Measurements from ENCODE around the gene TPP2. TPM values are rescaled to one million over a fixed set of nuclear protein-coding genes. Genes with fewer than 3 reads are reported as not detected.

The TPP2 gene
- total and polyA plus RNA-seq, 9 of the 15 experiments (the other 6 are each of a cell fraction or from before 2014, with no cell fraction given): 18.8 to 87.7 (median 55.9) TPM

GRCh38 chr13:102608974-102609373, 12.2 kb downstream of the TPP2 start (continued):
- TF ChIP-seq PRDM10 (IDR thresholded peaks at IDR 0.05; ENCODE audit: partially characterized antibody) (no peak), SP1 (CRISPR knock-in tag; IDR thresholded peaks at IDR 0.05) (no peak), ZSCAN32 (CRISPR knock-in tag; IDR thresholded peaks at IDR 0.05) (no peak), CAMTA2 (CRISPR knock-in tag; conservative IDR thresholded peaks at IDR 0.05) (no peak)

GRCh38 chr13:102609696-102610095, 12.9 kb downstream of the TPP2 start:
- peaks cover 4 to 23% of the 10 kb centered on the region in 2 experiments for H3K4me1 ChIP-seq (replicated peaks in 1 of 2; ENCODE audit: control insufficient read depth in 2 of 2, insufficient read depth in 2 of 2, low read length in 2 of 2)

More at GRCh38 chr13:102609696-102610095, 12.9 kb downstream of the TPP2 start:
- ChIA-PET CTCF (ENCODE audit: low intra/inter-chr PET ratio) (no interaction called here), POLR2A (interaction anchor here (0.6 kb wide), 1 partner anchor 9 kb away, joined by 4 read pairs; no protein-coding TSS in a partner anchor)
- in situ Hi-C loops (cut with MboI): loop anchor here (25.0 kb wide), 1 partner anchor 1997 kb away; no protein-coding TSS in a partner anchor
- WGBS (ENCODE audit: insufficient coverage, low coverage, missing lambda C conversion rate): 100% methylated on average over 4 of the region's 4 CpGs
- ATAC-seq: no peak
- H3K9me1 ChIP-seq (ENCODE audit: control insufficient read depth, insufficient read depth, low read length): no peaks in the 10 kb centered on the region
- no peak for TF ChIP-seq ZNF407 (IDR thresholded peaks at IDR 0.05; ENCODE audit: low read depth)
- TF ChIP-seq RAD21 (CRISPR knock-in tag; conservative IDR thresholded peaks at IDR 0.05 in 1 of 2, IDR thresholded peaks at IDR 0.05 in 1 of 2): no peak
- no peak for TF ChIP-seq NR1H2 (CRISPR knock-in tag; IDR thresholded peaks at IDR 0.05)
- no peak for TF ChIP-seq RFX1 (IDR thresholded peaks at IDR 0.05)
- TF ChIP-seq ZFPM2 (CRISPR knock-in tag; IDR thresholded peaks at IDR 0.05): no peak
- H2AFZ ChIP-seq (ENCODE audit: low read depth, low read length): no peak overlapping the region
- peaks cover 11% of the 10 kb centered on the region; the same call in 1 of the 2 replicates for H4K20me1 ChIP-seq (replicated peaks; ENCODE audit: control insufficient read depth, insufficient read depth, low read length)
- no peaks in the 10 kb centered on the region for H3K27me3 ChIP-seq (ENCODE audit: control insufficient read depth in 2 of 2, insufficient read depth in 2 of 2, low read length in 2 of 2)
- DNase-seq (ENCODE audit: extremely low read depth in 1 of 4, low spot score in 3 of 4): no peak
- no peak overlapping the region for H3K4me2 ChIP-seq (ENCODE audit: insufficient read depth, low read length)
- BruUV-seq (replicated peaks): no TSS peak
- FAIRE-seq: no peak
- H3K79me2 ChIP-seq (ENCODE audit: control insufficient read depth, insufficient read depth, low read length): peaks cover 90% of the 10 kb centered on the region
- peaks cover 88% of the 10 kb centered on the region for H3K36me3 ChIP-seq (ENCODE audit: control insufficient read depth, insufficient read depth, low read length)
- no peaks in the 10 kb centered on the region for H3K9me3 ChIP-seq (replicated peaks; ENCODE audit: control insufficient read depth, insufficient read depth, low read depth, low read length)
- H3K9ac ChIP-seq (ENCODE audit: insufficient read depth in 1 of 2, low read depth in 2 of 2, low read length in 2 of 2): no peak overlapping the region
- intact Hi-C loops (cut with micrococcal nuclease): loop anchor here (5.0 kb wide), 1 partner anchor 43 kb away; no protein-coding TSS in a partner anchor
- no peak overlapping the region for H3K27ac ChIP-seq (ENCODE audit: extremely low read depth, low read depth, low read length)
- H3K4me3 ChIP-seq: no peak overlapping the region

Data from K562 (cell line).